BLaER1 treated with 17β-estradiol and CSF1 and Interleukin-3, amounts not matched to agents 10 nM and 100 nM (cell line): Measurements from ENCODE around the gene SYT6.

ENCODE experiments used
- H3K27ac ChIP-seq, 11 experiments: shearing (Covaris generic); formaldehyde crosslinking; 2 replicates each; pipeline ENCODE4 v1.8.1; 2022
- H3K27me3 ChIP-seq, 11 experiments: shearing (Covaris generic); formaldehyde crosslinking; 2 replicates each; pipeline ENCODE4 v1.8.1; 2022
- H3K36me3 ChIP-seq, 11 experiments: shearing (Covaris generic); formaldehyde crosslinking; 2 replicates each; pipeline ENCODE4 v1.8.1; 2022
- H3K4me1 ChIP-seq, 10 experiments: shearing (Covaris generic); formaldehyde crosslinking; 2 replicates each; pipeline ENCODE4 v1.8.1; 2022
- H3K4me2 ChIP-seq, 11 experiments: shearing (Covaris generic); formaldehyde crosslinking; 2 replicates each; pipeline ENCODE4 v1.8.1; 2022
- H3K4me3 ChIP-seq, 10 experiments: shearing (Covaris generic); formaldehyde crosslinking; 2 replicates each; pipeline ENCODE4 v1.8.1; 2022
- H3K9ac ChIP-seq, 11 experiments: shearing (Covaris generic); formaldehyde crosslinking; 2 replicates each; pipeline ENCODE4 v1.8.1; 2022
- H3K9me3 ChIP-seq, 11 experiments: shearing (Covaris generic); formaldehyde crosslinking; replicated peaks in 1 of 11; 2 replicates each; pipeline ENCODE4 v1.8.1; 2022
- H4K20me1 ChIP-seq, 11 experiments: shearing (Covaris generic); formaldehyde crosslinking; 2 replicates each; pipeline ENCODE4 v1.8.1; 2022
- Cebpa-rat ChIP-seq, 11 experiments: shearing (Covaris generic); IDR thresholded peaks; 2 replicates each; pipeline ENCODE4 v1.8.1; 2022

SYT6 gene

DNA sequence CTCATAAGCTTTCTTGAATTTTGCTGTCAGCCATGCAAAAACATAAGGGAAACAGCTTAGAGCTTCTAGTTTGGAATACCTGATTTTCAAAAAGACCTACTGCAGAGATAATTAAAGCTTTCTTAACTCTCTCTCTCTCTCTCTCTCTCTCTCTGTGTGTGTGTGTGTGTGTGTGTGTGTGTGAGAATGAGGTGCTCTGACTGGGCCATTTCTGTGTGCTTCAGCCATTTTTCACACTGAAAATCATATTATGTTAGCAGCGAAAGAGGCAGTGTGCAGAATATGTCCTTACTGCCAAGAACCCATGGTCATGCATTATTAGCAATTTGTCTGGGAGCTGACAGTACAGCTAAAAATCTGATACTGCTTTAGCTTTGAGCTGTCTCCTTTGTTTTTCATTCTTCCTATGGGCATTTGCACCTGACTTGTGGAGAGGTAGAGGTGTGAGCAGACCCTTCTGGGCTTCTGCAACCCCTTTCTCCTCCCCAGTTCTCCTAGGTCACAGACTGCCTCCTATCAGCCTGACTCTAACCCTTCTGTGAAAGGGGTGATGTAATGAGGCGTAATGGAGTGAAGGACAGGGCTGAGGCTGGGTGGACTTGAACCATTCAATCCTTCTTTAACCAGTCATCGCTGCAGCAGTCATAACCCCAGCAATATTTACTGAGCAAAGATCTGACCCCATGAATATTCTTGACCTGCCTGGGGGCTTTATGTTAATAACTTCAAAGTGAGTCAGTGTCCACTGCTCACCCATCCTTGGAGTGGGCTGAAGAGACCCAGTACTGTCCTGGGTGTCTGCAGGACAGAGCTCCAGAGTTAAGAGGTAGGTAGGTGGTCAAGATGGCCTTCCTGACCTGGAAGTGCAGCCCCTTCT lies 61.2 kb downstream of the SYT6 start:
- Histone ChIP-seq H3K27ac (no peak overlapping the region), H3K4me1 (no peaks in the 10 kb centered on the region; a peak in 1 of 20 replicates), H3K27me3 (no peaks in the 10 kb centered on the region), H4K20me1 (no peaks in the 10 kb centered on the region), H3K4me2 (no peak overlapping the region), H3K4me3 (no peak overlapping the region), H3K9me3 (no peaks in the 10 kb centered on the region; a peak in 1 of 22 replicates), H3K36me3 (no peaks in the 10 kb centered on the region), H3K9ac (no peak overlapping the region)
- TF ChIP-seq Cebpa-rat (IDR thresholded peaks at IDR 0.05), result no peak

DNA sequence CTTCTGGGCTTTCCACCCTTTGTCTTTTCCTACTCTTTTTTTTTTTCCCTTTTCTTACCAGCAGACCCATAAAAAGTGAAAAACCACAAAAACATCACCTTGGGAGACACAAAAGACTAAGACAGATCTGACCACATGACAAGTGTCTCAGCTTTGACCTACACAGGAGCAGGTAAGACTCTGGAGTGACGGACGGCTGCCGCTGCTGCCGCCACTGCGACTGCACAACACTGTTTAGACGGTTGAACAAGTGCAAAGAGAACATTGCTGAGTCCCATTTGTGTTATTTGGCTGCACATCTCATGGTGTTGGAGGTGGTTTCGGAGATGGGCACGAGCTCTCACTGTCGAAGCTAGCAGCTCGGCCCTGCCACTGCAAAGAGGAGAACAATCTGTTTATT lies 62.0 kb downstream of the SYT6 start:
- Histone ChIP-seq H4K20me1 (no peaks in the 10 kb centered on the region), H3K4me1 (no peaks in the 10 kb centered on the region; a peak in 1 of 20 replicates), H3K36me3 (no peaks in the 10 kb centered on the region), H3K9ac (no peak overlapping the region), H3K9me3 (no peaks in the 10 kb centered on the region; a peak in 1 of 22 replicates), H3K4me2 (no peak overlapping the region), H3K27me3 (no peaks in the 10 kb centered on the region), H3K4me3 (no peak overlapping the region), H3K27ac (no peak overlapping the region)
- TF ChIP-seq Cebpa-rat (IDR thresholded peaks at IDR 0.05), result no peak

DNA sequence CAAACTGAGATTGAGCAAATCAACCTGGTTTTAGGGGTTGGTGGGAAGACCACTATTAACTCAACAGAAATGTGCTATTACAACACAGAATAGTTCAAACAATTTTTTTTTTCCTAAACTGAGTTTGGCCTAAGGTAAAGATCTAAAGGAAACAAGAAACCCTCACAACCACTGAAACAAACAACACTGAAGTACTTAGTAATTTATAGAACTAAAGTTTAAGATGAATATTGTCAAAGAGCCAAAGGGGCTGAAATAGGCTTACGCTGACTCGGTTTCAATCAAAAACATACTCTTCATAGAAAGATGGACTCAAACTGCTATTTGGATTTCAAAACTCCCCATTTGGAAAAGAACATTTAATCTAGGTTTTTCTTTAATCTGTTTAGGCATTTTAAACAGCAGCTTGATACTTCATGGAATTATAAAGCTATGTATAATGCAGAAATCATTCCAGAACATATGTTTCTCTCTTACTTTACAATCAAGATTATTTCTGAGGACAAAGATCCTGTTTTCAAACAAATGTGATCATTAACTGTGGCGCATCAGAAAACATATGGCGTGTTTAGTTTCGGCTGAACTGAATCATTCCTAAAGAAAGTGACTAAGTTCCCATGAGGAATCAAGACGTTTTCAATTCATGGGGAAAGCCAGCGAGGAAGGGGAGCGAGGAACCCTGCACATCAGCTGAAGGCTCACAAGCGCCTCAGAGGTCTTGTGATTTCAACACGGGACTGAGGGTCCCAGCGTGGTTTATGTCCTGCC lies 62.7 kb downstream of the SYT6 start:
- no peak for TF ChIP-seq Cebpa-rat (IDR thresholded peaks at IDR 0.05)

DNA sequence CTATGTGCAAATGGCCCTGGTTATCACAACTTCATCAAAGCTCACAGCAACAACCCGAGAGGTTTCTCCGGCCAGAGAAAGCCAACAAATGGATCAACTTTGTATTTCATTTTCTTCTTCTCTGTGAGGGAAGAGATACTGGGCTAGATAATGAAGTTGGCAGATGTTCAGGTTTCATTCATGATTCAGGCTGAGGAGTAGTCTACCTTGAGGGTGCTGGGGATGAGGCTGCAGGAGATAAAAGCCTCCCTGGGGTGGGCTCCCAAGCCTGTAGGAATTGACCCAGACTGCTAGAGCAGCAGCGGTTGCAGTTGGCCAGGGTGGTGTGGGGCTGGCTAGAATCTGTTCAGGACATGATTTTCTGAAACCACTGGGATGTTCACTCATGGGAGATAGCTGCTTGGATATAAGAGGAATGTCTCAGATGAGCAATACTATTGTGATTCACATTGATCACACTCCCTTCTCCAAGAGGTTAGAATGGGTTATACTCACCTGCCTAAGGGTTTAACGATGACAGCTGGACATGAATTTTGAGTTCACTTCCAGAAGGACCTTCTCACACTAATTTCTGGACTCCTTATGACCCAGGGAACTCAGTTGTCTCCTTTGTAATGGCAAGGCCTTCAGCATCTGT lies 64.0 kb downstream of the SYT6 start:
- no peaks in the 10 kb centered on the region for H3K27me3 ChIP-seq
- no peaks in the 10 kb centered on the region; a peak in 1 of 22 replicates for H3K9me3 ChIP-seq
- H3K4me2 ChIP-seq, result no peak overlapping the region
- H3K27ac ChIP-seq, result no peak overlapping the region
- no peaks in the 10 kb centered on the region; a peak in 1 of 20 replicates for H3K4me1 ChIP-seq
- H3K36me3 ChIP-seq, result no peaks in the 10 kb centered on the region
- H3K4me3 ChIP-seq, result no peak overlapping the region
- H4K20me1 ChIP-seq, result no peaks in the 10 kb centered on the region
- no peak for TF ChIP-seq Cebpa-rat (IDR thresholded peaks at IDR 0.05)
- H3K9ac ChIP-seq, result no peak overlapping the region

More for the DNA sequence above, 62.7 kb downstream of the SYT6 start:
- Histone ChIP-seq H3K4me1 (no peaks in the 10 kb centered on the region; a peak in 1 of 20 replicates), H3K27me3 (no peaks in the 10 kb centered on the region), H3K9ac (no peak overlapping the region), H4K20me1 (no peaks in the 10 kb centered on the region), H3K36me3 (no peaks in the 10 kb centered on the region), H3K4me3 (no peak overlapping the region), H3K9me3 (no peaks in the 10 kb centered on the region; a peak in 1 of 22 replicates), H3K4me2 (no peak overlapping the region), H3K27ac (no peak overlapping the region)

DNA sequence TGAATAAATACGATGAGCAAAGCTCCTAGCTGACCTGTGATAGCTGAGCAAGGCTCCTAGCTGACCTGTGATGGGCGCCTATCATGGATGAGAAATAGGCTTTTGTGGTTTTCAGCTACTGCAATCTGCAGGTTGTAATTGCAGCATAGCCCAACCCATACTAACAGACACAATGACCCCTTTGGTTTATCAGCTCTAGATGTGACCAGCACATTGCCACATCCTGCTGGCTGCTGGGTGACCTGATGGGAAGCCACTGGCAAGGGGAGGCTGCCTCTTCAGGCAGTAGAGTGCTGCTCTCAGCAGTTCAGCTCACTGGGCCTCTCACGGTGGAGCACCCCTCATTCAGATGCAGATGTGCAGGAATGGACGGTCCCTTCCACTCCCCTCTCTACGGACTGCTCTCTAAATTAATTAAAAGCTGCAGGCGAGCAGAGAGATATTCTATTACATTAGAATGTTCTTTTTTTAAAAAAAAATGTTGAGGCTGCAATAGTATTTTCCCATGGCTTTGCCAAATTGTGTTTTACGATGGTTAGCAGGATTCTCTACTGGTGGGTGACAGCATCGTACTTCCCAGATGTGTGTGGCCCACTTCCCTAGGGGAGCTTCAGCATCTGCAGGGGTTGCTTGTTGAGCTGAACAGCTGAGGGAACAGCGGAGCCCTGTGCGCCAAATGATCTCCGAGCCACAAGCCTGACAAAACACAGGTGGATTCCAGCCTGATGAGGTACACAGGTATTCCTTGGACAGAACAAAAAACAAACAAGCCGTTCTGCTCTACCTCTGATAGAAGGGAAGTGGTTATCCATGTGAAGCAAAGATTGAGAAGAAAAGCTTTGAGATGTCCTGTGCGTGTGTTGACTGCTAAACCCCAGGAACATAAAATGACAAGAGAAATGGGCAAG lies 65.0 kb downstream of the SYT6 start:
- Histone ChIP-seq H3K27ac (no peak overlapping the region), H3K36me3 (no peaks in the 10 kb centered on the region), H4K20me1 (no peaks in the 10 kb centered on the region)

DNA sequence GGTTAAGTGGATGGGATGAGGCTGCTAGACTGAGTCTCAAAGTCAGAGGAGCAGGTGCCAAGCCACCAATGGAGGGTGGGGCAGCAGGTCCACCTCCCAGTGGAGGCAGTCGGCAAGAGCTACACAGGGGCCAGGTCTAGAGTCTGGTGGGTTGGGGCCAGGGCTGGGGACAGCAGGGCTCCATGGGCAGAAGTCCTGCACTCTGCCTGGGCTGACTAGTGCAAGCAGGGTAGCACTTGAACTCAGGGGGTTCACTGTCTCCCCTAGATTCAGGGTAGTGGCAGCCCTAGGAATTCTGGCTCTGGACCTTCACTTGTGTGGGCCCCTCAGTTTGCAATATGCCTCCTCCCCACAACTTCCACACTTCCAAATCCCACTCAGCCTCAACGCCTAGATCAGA lies 66.2 kb downstream of the SYT6 start:
- Histone ChIP-seq H3K27ac (no peak overlapping the region), H3K4me1 (peaks cover 0 to 10% (median 0%) of the 10 kb centered on the region in 10 experiments; a peak in 3 of 20 replicates), H3K9ac (no peak overlapping the region), H3K27me3 (no peaks in the 10 kb centered on the region), H3K4me2 (no peak overlapping the region), H3K36me3 (no peaks in the 10 kb centered on the region), H4K20me1 (no peaks in the 10 kb centered on the region), H3K4me3 (no peak overlapping the region), H3K9me3 (no peaks in the 10 kb centered on the region; a peak in 1 of 22 replicates)
- TF ChIP-seq Cebpa-rat (IDR thresholded peaks at IDR 0.05), result no peak

More for the DNA sequence above, 65.0 kb downstream of the SYT6 start:
- Histone ChIP-seq H3K9me3 (no peaks in the 10 kb centered on the region; a peak in 1 of 22 replicates), H3K27me3 (no peaks in the 10 kb centered on the region), H3K4me3 (no peak overlapping the region), H3K4me2 (no peak overlapping the region), H3K4me1 (no peaks in the 10 kb centered on the region; a peak in 1 of 20 replicates), H3K9ac (no peak overlapping the region)
- no peak for TF ChIP-seq Cebpa-rat (IDR thresholded peaks at IDR 0.05)

DNA sequence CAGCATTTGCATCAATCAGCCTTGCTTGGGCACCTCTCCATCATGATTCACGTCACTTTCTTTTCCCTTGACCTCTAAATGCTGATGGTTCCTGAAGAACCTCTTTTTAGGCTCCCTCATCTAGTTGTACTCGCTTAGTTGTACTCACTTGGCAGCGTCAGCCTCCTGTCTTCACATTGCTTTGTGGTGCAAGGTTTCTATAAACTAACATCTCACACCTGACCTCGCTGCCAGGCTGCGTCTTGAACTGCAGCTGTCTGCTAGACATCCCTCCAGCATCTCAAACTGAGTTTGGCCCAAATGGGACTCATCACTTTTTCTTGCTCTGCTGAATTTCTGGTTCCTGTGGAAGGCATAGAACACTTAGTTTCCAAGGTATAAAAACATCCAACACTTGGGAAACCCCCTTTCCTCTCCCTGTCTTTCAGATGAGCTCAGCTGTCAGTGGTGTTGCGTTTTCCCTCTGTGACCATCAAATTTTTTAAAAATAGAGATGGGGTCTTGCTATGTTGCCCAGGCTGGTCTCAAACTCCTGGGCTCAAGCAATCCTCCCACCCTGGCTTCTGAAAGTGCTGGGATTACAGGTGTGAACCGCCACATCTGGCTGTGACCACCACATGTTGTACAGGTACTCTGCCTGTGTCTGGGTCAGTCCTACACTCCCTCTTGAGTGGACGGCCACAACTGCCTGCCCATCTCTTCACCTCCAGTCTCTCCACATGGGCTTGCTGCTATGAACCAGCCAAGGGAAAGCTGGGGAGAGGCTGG lies 66.9 kb downstream of the SYT6 start:
- no peak overlapping the region for H3K4me2 ChIP-seq
- no peak overlapping the region for H3K9ac ChIP-seq
- H3K27me3 ChIP-seq, result no peaks in the 10 kb centered on the region
- H3K36me3 ChIP-seq, result no peaks in the 10 kb centered on the region
- H3K27ac ChIP-seq, result no peak overlapping the region
- no peak overlapping the region for H3K4me3 ChIP-seq
- peaks cover 0 to 17% (median 0%) of the 10 kb centered on the region in 10 experiments; a peak in 4 of 20 replicates for H3K4me1 ChIP-seq
- H4K20me1 ChIP-seq, result no peaks in the 10 kb centered on the region
- no peaks in the 10 kb centered on the region; a peak in 1 of 22 replicates for H3K9me3 ChIP-seq
- TF ChIP-seq Cebpa-rat (IDR thresholded peaks at IDR 0.05), result no peak
